ENCODE results near the gene GOLGA6L2.

Gene GOLGA6L2

DNA sequence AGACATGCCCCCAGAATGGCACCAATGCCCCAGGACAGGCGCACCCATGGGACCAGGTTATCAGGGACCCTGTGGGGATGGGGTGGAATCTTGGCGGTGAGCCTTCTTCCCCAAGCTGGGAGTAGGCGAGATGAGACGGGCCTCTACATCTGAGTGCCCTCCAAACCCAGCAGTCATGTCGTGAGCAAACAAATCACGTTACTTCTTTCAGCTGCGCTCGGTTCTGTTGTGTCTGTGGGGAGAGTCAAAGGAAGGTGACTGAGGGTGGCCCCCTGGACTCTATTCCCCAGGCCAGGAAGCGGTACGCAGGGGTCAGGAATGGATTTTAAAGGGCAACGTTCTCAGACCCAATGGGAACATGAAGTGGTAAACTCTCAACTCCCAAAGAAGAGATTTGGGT lies 2.8 kb downstream of the GOLGA6L2 start:
- H2BK12ac ChIP-seq (ENCODE audit: low read length in 2 of 2) = no peak overlapping the region
- no peak overlapping the region for H3K27ac ChIP-seq (ENCODE audit: low read length, poor library complexity, severe bottlenecking)
- no peak overlapping the region for H4K8ac ChIP-seq (ENCODE audit: low read length)
- no peaks in the 10 kb centered on the region for H3K9me3 ChIP-seq (ENCODE audit: control insufficient read depth, low read length)
- H4K91ac ChIP-seq (ENCODE audit: low read length) = no peak overlapping the region
- no peak overlapping the region for H2BK15ac ChIP-seq (ENCODE audit: low read depth, poor library complexity, severe bottlenecking)
- no peak for DNase-seq
- no peak overlapping the region for H3K14ac ChIP-seq (ENCODE audit: low read length in 2 of 2)
- H3K36me3 ChIP-seq (ENCODE audit: control insufficient read depth in 1 of 2, insufficient read depth in 2 of 2, low read depth in 1 of 2, low read length in 2 of 2) = no peaks in the 10 kb centered on the region
- H3K4me1 ChIP-seq (ENCODE audit: control insufficient read depth, insufficient read depth, low read depth, low read length) = no peaks in the 10 kb centered on the region
- H2AK5ac ChIP-seq (ENCODE audit: low read length, severe bottlenecking) = no peak overlapping the region
- no peak overlapping the region for H3K9ac ChIP-seq (ENCODE audit: low read length)
- no peak overlapping the region for H2BK120ac ChIP-seq (ENCODE audit: low read depth, low read length)
- peaks cover 0 to 29% of the 10 kb centered on the region in 2 experiments for H3K27me3 ChIP-seq (ENCODE audit: control insufficient read depth in 1 of 2, insufficient read depth in 1 of 2, low read length in 2 of 2)
- no peak overlapping the region for H3K4me3 ChIP-seq (ENCODE audit: insufficient read depth in 1 of 2, low read depth in 1 of 2, low read length in 2 of 2)
- H2BK5ac ChIP-seq (ENCODE audit: low read depth, low read length, poor library complexity, severe bottlenecking) = no peak overlapping the region
- 80% methylated on average over 10 of the region's 11 CpGs for WGBS
- no peak overlapping the region for H3K4me2 ChIP-seq (ENCODE audit: low read length, poor library complexity, severe bottlenecking)
- no peak overlapping the region for H3K4ac ChIP-seq (ENCODE audit: low read depth in 1 of 2, low read length in 2 of 2)
- no peak overlapping the region for H2AFZ ChIP-seq (ENCODE audit: low read depth, low read length)
- H3K23ac ChIP-seq (ENCODE audit: low read length in 2 of 2) = no peak overlapping the region
- no peak overlapping the region for H3K18ac ChIP-seq (ENCODE audit: low read depth in 1 of 2, low read length in 2 of 2)
- H3K79me1 ChIP-seq (replicated peaks; ENCODE audit: low read length, poor library complexity, severe bottlenecking) = no peaks in the 10 kb centered on the region

DNA sequence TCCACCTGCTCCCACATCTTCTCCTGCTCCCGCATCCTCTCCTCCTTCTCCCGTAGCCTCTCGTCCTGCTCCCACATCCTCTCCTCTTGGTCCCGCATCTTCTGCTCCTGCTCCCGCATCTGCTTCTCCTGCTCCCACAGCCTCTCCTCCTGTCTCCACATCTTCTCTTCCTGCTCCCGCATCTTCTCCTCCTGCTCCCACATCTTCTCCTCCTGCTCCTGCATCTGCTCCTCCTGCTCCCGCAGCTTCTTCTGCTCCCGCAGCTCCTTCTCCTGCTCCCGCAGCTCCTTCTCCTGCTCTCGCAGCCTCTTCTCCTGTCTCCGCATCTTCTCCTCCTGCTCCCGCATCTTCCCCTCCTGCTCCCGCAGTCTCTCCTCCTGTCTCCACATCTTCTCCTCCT lies 5.8 kb downstream of the GOLGA6L2 start:
- Histone ChIP-seq H3K23ac (ENCODE audit: low read length in 2 of 2) (no peak overlapping the region), H2AFZ (ENCODE audit: low read depth, low read length) (no peak overlapping the region), H3K36me3 (ENCODE audit: control insufficient read depth in 1 of 2, insufficient read depth in 2 of 2, low read depth in 1 of 2, low read length in 2 of 2) (no peaks in the 10 kb centered on the region), H3K4me1 (ENCODE audit: control insufficient read depth, insufficient read depth, low read depth, low read length) (no peaks in the 10 kb centered on the region), H3K27ac (ENCODE audit: low read length, poor library complexity, severe bottlenecking) (no peak overlapping the region), H3K18ac (ENCODE audit: low read depth in 1 of 2, low read length in 2 of 2) (no peak overlapping the region), H3K4me2 (ENCODE audit: low read length, poor library complexity, severe bottlenecking) (no peak overlapping the region), H3K27me3 (ENCODE audit: control insufficient read depth in 1 of 2, insufficient read depth in 1 of 2, low read length in 2 of 2) (peaks cover 0 to 29% of the 10 kb centered on the region in 2 experiments), H3K4ac (ENCODE audit: low read depth in 1 of 2, low read length in 2 of 2) (no peak overlapping the region), H3K79me1 (replicated peaks; ENCODE audit: low read length, poor library complexity, severe bottlenecking) (no peaks in the 10 kb centered on the region), H2BK120ac (ENCODE audit: low read depth, low read length) (no peak overlapping the region), H3K4me3 (ENCODE audit: insufficient read depth in 1 of 2, low read depth in 1 of 2, low read length in 2 of 2) (no peak overlapping the region), H3K14ac (ENCODE audit: low read length in 2 of 2) (no peak overlapping the region), H2BK15ac (ENCODE audit: low read depth, poor library complexity, severe bottlenecking) (no peak overlapping the region), H2AK5ac (ENCODE audit: low read length, severe bottlenecking) (no peak overlapping the region), H4K91ac (ENCODE audit: low read length) (no peak overlapping the region), H3K9me3 (ENCODE audit: control insufficient read depth, low read length) (no peaks in the 10 kb centered on the region), H4K8ac (ENCODE audit: low read length) (no peak overlapping the region), H2BK12ac (ENCODE audit: low read length in 2 of 2) (no peak overlapping the region), H2BK5ac (ENCODE audit: low read depth, low read length, poor library complexity, severe bottlenecking) (no peak overlapping the region), H3K9ac (ENCODE audit: low read length) (no peak overlapping the region)
- no peak for DNase-seq
- 88% methylated on average over 13 of the region's 13 CpGs for WGBS

DNA sequence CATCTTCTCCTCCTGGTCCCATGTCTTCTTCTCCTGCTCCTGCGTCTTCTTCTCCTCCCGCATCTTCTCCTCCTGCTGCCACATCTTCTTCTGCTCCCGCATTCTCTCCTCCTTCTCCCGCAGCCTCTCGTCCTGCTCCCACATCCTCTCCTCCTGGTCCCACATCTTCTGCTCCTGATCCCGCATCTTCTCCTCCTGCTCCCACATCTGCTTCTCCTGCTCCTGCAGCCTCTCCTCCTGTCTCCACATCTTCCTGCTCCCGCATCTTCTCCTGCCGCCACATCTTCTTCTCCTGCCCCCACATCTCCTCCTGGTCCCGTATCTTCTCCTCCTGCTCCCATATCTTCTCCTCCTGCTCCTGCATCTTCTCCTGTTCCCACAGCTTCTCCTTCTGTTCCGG lies 6.4 kb downstream of the GOLGA6L2 start:
- Histone ChIP-seq H3K27ac (ENCODE audit: low read length, poor library complexity, severe bottlenecking) (no peak overlapping the region), H3K4ac (ENCODE audit: low read depth in 1 of 2, low read length in 2 of 2) (no peak overlapping the region), H3K4me2 (ENCODE audit: low read length, poor library complexity, severe bottlenecking) (no peak overlapping the region), H2BK120ac (ENCODE audit: low read depth, low read length) (no peak overlapping the region), H3K9ac (ENCODE audit: low read length) (no peak overlapping the region), H4K91ac (ENCODE audit: low read length) (no peak overlapping the region), H3K79me1 (replicated peaks; ENCODE audit: low read length, poor library complexity, severe bottlenecking) (no peaks in the 10 kb centered on the region), H2AFZ (ENCODE audit: low read depth, low read length) (no peak overlapping the region), H3K4me1 (ENCODE audit: control insufficient read depth, insufficient read depth, low read depth, low read length) (no peaks in the 10 kb centered on the region), H3K18ac (ENCODE audit: low read depth in 1 of 2, low read length in 2 of 2) (no peak overlapping the region), H3K36me3 (ENCODE audit: control insufficient read depth in 1 of 2, insufficient read depth in 2 of 2, low read depth in 1 of 2, low read length in 2 of 2) (no peaks in the 10 kb centered on the region), H2BK12ac (ENCODE audit: low read length in 2 of 2) (no peak overlapping the region), H2BK5ac (ENCODE audit: low read depth, low read length, poor library complexity, severe bottlenecking) (no peak overlapping the region), H3K23ac (ENCODE audit: low read length in 2 of 2) (no peak overlapping the region), H3K14ac (ENCODE audit: low read length in 2 of 2) (no peak overlapping the region), H3K9me3 (ENCODE audit: control insufficient read depth, low read length) (no peaks in the 10 kb centered on the region), H2AK5ac (ENCODE audit: low read length, severe bottlenecking) (no peak overlapping the region), H2BK15ac (ENCODE audit: low read depth, poor library complexity, severe bottlenecking) (no peak overlapping the region), H3K4me3 (ENCODE audit: insufficient read depth in 1 of 2, low read depth in 1 of 2, low read length in 2 of 2) (no peak overlapping the region), H3K27me3 (ENCODE audit: control insufficient read depth in 1 of 2, insufficient read depth in 1 of 2, low read length in 2 of 2) (peaks cover 0 to 29% of the 10 kb centered on the region in 2 experiments), H4K8ac (ENCODE audit: low read length) (no peak overlapping the region)
- no peak for DNase-seq
- WGBS = 93% methylated on average over 10 of the region's 10 CpGs

DNA sequence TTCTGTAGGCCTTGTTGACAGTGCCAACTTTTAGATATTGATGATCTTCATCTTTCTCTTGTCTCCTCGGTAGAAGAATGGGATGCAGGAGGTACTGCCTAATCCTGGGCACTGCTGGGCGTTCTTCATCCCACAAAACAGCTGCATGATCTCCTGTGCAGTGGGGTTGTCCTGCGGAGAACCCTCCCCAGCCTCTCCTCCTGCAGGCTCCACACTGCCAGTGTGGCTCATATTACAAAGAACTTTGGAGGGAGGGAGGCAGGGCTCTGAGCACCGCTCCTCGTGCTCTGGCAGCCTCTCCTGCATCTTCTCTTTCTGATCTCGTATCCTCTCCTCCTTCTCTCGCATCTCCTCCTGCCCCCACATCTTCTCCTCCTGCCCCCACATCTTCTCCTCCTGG lies 7.5 kb downstream of the GOLGA6L2 start:
- Histone ChIP-seq H3K14ac (ENCODE audit: low read length in 2 of 2) (no peak overlapping the region), H2AFZ (ENCODE audit: low read depth, low read length) (no peak overlapping the region), H3K4ac (ENCODE audit: low read depth in 1 of 2, low read length in 2 of 2) (no peak overlapping the region), H3K23ac (ENCODE audit: low read length in 2 of 2) (no peak overlapping the region), H3K79me1 (replicated peaks; ENCODE audit: low read length, poor library complexity, severe bottlenecking) (no peaks in the 10 kb centered on the region), H3K4me1 (ENCODE audit: control insufficient read depth, insufficient read depth, low read depth, low read length) (no peaks in the 10 kb centered on the region), H3K4me3 (ENCODE audit: insufficient read depth in 1 of 2, low read depth in 1 of 2, low read length in 2 of 2) (no peak overlapping the region), H3K27ac (ENCODE audit: low read length, poor library complexity, severe bottlenecking) (no peak overlapping the region), H2BK15ac (ENCODE audit: low read depth, poor library complexity, severe bottlenecking) (no peak overlapping the region), H3K18ac (ENCODE audit: low read depth in 1 of 2, low read length in 2 of 2) (no peak overlapping the region), H3K9me3 (ENCODE audit: control insufficient read depth, low read length) (no peaks in the 10 kb centered on the region), H3K9ac (ENCODE audit: low read length) (no peak overlapping the region), H4K91ac (ENCODE audit: low read length) (no peak overlapping the region), H4K8ac (ENCODE audit: low read length) (no peak overlapping the region), H2BK5ac (ENCODE audit: low read depth, low read length, poor library complexity, severe bottlenecking) (no peak overlapping the region), H3K36me3 (ENCODE audit: control insufficient read depth in 1 of 2, insufficient read depth in 2 of 2, low read depth in 1 of 2, low read length in 2 of 2) (no peaks in the 10 kb centered on the region), H2BK120ac (ENCODE audit: low read depth, low read length) (no peak overlapping the region), H3K27me3 (ENCODE audit: control insufficient read depth in 1 of 2, insufficient read depth in 1 of 2, low read length in 2 of 2) (peaks cover 0 to 29% of the 10 kb centered on the region in 2 experiments), H2BK12ac (ENCODE audit: low read length in 2 of 2) (no peak overlapping the region), H2AK5ac (ENCODE audit: low read length, severe bottlenecking) (no peak overlapping the region), H3K4me2 (ENCODE audit: low read length, poor library complexity, severe bottlenecking) (no peak overlapping the region)
- DNase-seq = no peak
- 82% methylated on average over 7 of the region's 7 CpGs for WGBS

Measured in mesenchymal stem cell (in vitro differentiated cells and primary cell).